IPS-20b (cell line): ENCODE data around the gene COL25A1.

ENCODE experiments used
- H3K27ac ChIP-seq: one replicate; pipeline ENCODE4 v1.5.1; 2013; ENCODE audit warnings: low read length
- H3K27me3 ChIP-seq: 2 replicates; pipeline ENCODE4 v1.6.1; 2013; ENCODE audit warnings: mild to moderate bottlenecking, low read length, inconsistent platforms; ENCODE audit not compliant: insufficient read depth
- H3K36me3 ChIP-seq: 2 replicates; pipeline ENCODE4 v1.6.1; 2013; ENCODE audit warnings: low read depth, mild to moderate bottlenecking, inconsistent platforms, low read length, moderate library complexity; ENCODE audit not compliant: insufficient read depth
- H3K4me1 ChIP-seq: 2 replicates; pipeline ENCODE4 v1.6.1; 2013; ENCODE audit warnings: mild to moderate bottlenecking, control low read depth, inconsistent platforms, low read length, moderate library complexity; ENCODE audit not compliant: insufficient read depth
- H3K4me3 ChIP-seq: 2 replicates; pipeline ENCODE4 v1.5.1; 2013; ENCODE audit warnings: mild to moderate bottlenecking, low read length, inconsistent platforms
- H3K9ac ChIP-seq: 2 replicates; pipeline ENCODE4 v1.6.1; 2013; ENCODE audit warnings: low read depth, mild to moderate bottlenecking, inconsistent platforms, low read length, moderate library complexity
- H3K9me3 ChIP-seq: 2 replicates; pipeline ENCODE4 v1.6.1; 2013; ENCODE audit warnings: mild to moderate bottlenecking, low read depth, low read length, inconsistent platforms; ENCODE audit not compliant: insufficient read depth

COL25A1 gene

GRCh38 chr4:109315341-109315740, 12.9 kb upstream of the COL25A1 start:
- no peaks in the 10 kb centered on the region for H3K27me3 ChIP-seq
- no peaks in the 10 kb centered on the region for H3K36me3 ChIP-seq
- peaks cover 10% of the 10 kb centered on the region; the same call in 1 of the 2 replicates for H3K9me3 ChIP-seq
- no peak overlapping the region for H3K9ac ChIP-seq
- H3K4me1 ChIP-seq: peaks cover 4% of the 10 kb centered on the region
- H3K4me3 ChIP-seq: no peak overlapping the region
- H3K27ac ChIP-seq: no peak overlapping the region

- peaks cover 10% of the 10 kb centered on the region; the same call in 1 of the 2 replicates for H3K9me3 ChIP-seq
- H3K4me3 ChIP-seq: no peak overlapping the region
- no peak overlapping the region for H3K27ac ChIP-seq
- no peaks in the 10 kb centered on the region for H3K27me3 ChIP-seq
- no peaks in the 10 kb centered on the region for H3K36me3 ChIP-seq
- H3K4me1 ChIP-seq: peaks cover 13% of the 10 kb centered on the region
- H3K9ac ChIP-seq: no peak overlapping the region
These were observed 11.0 kb upstream of the COL25A1 start for GRCh38 chr4:109313168-109314133.

- Histone ChIP-seq H3K4me3 (peak overlapping the region; percentile 73), H3K9me3 (no peaks in the 10 kb centered on the region), H3K4me1 (no peaks in the 10 kb centered on the region; the same call in 1 of the 2 replicates), H3K27me3 (peaks cover 49% of the 10 kb centered on the region), H3K36me3 (no peaks in the 10 kb centered on the region), H3K9ac (peak overlapping the region; percentile 64; the same call in 1 of the 2 replicates), H3K27ac (no peak overlapping the region)
These were observed 660 bp upstream of the COL25A1 start for GRCh38 chr4:109303140-109303496.

- Histone ChIP-seq H3K27ac (no peak overlapping the region), H3K27me3 (peaks cover 49% of the 10 kb centered on the region), H3K9ac (peak overlapping the region; percentile 76; the same call in 1 of the 2 replicates), H3K36me3 (no peaks in the 10 kb centered on the region), H3K4me1 (no peaks in the 10 kb centered on the region; the same call in 1 of the 2 replicates), H3K4me3 (peak overlapping the region; percentile 73), H3K9me3 (no peaks in the 10 kb centered on the region)
These were observed 652 bp downstream of the COL25A1 start for GRCh38 chr4:109301651-109302360.

GRCh38 chr4:109298279-109299010, 4.0 kb downstream of the COL25A1 start:
- Histone ChIP-seq H3K27ac (no peak overlapping the region), H3K4me1 (no peaks in the 10 kb centered on the region; the same call in 1 of the 2 replicates), H3K36me3 (no peaks in the 10 kb centered on the region), H3K9ac (no peak overlapping the region), H3K4me3 (no peak overlapping the region), H3K27me3 (peaks cover 32% of the 10 kb centered on the region), H3K9me3 (no peaks in the 10 kb centered on the region)

GRCh38 chr4:109296527-109296926, 5.9 kb downstream of the COL25A1 start:
- Histone ChIP-seq H3K36me3 (no peaks in the 10 kb centered on the region), H3K4me3 (no peak overlapping the region), H3K27me3 (peaks cover 16% of the 10 kb centered on the region), H3K4me1 (no peaks in the 10 kb centered on the region), H3K9ac (no peak overlapping the region), H3K9me3 (no peaks in the 10 kb centered on the region), H3K27ac (no peak overlapping the region)

- Histone ChIP-seq H3K9ac (no peak overlapping the region), H3K4me1 (no peaks in the 10 kb centered on the region), H3K4me3 (no peak overlapping the region), H3K9me3 (no peaks in the 10 kb centered on the region), H3K36me3 (no peaks in the 10 kb centered on the region), H3K27ac (no peak overlapping the region), H3K27me3 (peaks cover 1% of the 10 kb centered on the region; the same call in 1 of the 2 replicates)
These were observed 7.4 kb downstream of the COL25A1 start for GRCh38 chr4:109295081-109295480.

- Histone ChIP-seq H3K9ac (no peak overlapping the region), H3K4me1 (no peaks in the 10 kb centered on the region), H3K27ac (no peak overlapping the region), H3K36me3 (no peaks in the 10 kb centered on the region), H3K9me3 (no peaks in the 10 kb centered on the region), H3K4me3 (no peak overlapping the region), H3K27me3 (no peaks in the 10 kb centered on the region)
These were observed 7.9 kb downstream of the COL25A1 start for GRCh38 chr4:109294468-109295020.

GRCh38 chr4:109294006-109294405, 8.5 kb downstream of the COL25A1 start:
- Histone ChIP-seq H3K27me3 (no peaks in the 10 kb centered on the region), H3K4me3 (no peak overlapping the region), H3K36me3 (no peaks in the 10 kb centered on the region), H3K9ac (no peak overlapping the region), H3K27ac (no peak overlapping the region), H3K4me1 (no peaks in the 10 kb centered on the region), H3K9me3 (no peaks in the 10 kb centered on the region)

- Histone ChIP-seq H3K27me3 (no peaks in the 10 kb centered on the region), H3K4me1 (no peaks in the 10 kb centered on the region), H3K4me3 (no peak overlapping the region), H3K9me3 (no peaks in the 10 kb centered on the region), H3K9ac (no peak overlapping the region), H3K36me3 (no peaks in the 10 kb centered on the region), H3K27ac (no peak overlapping the region)
These were observed 10.7 kb downstream of the COL25A1 start for GRCh38 chr4:109291707-109292238.

GRCh38 chr4:109290918-109291317, 11.5 kb downstream of the COL25A1 start:
- Histone ChIP-seq H3K4me3 (no peak overlapping the region), H3K9me3 (no peaks in the 10 kb centered on the region), H3K36me3 (no peaks in the 10 kb centered on the region), H3K4me1 (no peaks in the 10 kb centered on the region), H3K27ac (no peak overlapping the region), H3K27me3 (no peaks in the 10 kb centered on the region), H3K9ac (no peak overlapping the region)
